Measurements from ENCODE around the gene PCDHGB1. TPM values are rescaled to one million over a fixed set of nuclear protein-coding genes. Genes with fewer than 3 reads are reported as not detected.

The PCDHGB1 gene
- polyA plus RNA-seq, 2 donors = 0.19 to 0.39 TPM

DNA sequence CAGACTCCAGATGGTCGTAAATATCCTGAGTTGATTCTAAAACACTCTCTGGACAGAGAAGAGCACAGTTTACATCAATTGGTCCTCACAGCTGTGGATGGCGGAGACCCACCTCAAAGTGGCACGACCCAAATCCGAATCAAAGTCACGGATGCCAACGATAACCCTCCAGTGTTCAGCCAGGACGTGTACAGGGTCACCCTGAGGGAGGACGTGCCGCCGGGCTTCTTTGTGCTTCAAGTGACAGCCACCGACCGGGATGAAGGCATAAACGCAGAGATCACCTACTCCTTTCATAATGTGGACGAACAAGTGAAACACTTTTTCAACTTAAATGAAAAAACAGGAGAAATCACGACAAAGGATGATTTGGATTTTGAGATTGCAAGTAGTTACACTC is 10.8 kb downstream of the PCDHGB1 start:
- WGBS, 2 donors = 36 to 45% methylated on average over 15 of the region's 15 CpGs
- Histone ChIP-seq H3K36me3 (ENCODE audit: control insufficient read depth in 2 of 2, insufficient read depth in 2 of 2, low read length in 1 of 2) (no peaks in the 10 kb centered on the region), H3K27me3 (ENCODE audit: control insufficient read depth in 1 of 2, insufficient read depth in 2 of 2, low read length in 2 of 2) (peaks cover 0 to 5% of the 10 kb centered on the region in 2 donors), H3K4me3 (ENCODE audit: low read depth in 1 of 2, low read length in 2 of 2) (no peak overlapping the region), H3K27ac (ENCODE audit: low read depth in 2 of 2, low read length in 1 of 2) (no peak overlapping the region), H3K9me3 (ENCODE audit: control insufficient read depth in 2 of 2, insufficient read depth in 1 of 2, low read depth in 1 of 2, low read length in 1 of 2) (peaks cover 38 to 59% of the 10 kb centered on the region in 2 donors), H3K4me1 (ENCODE audit: control insufficient read depth in 2 of 2, insufficient read depth in 2 of 2, low read length in 1 of 2) (peaks cover 0 to 4% of the 10 kb centered on the region in 2 donors)

DNA sequence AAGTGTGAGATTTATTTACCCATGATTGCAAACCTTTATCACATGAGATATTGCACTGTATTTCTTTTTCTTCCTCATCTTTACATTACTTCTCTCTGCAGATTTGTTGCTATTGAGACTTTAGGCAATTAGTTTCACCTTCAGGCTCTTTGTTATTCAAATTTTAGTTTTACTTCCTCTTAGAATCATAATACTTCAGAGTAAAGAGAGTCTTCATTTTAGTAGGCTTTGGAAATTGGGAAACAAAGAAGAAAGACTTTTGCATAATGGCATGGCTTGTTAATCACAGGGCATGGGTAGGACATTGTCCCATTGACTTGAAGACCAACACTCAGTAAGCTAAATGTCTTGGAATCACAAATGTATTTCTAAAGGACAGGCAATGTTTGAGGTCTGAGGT is 12.8 kb downstream of the PCDHGB1 start:
- Histone ChIP-seq H3K27me3 (ENCODE audit: control insufficient read depth in 1 of 2, insufficient read depth in 2 of 2, low read length in 2 of 2) (peaks cover 0 to 5% of the 10 kb centered on the region in 2 donors), H3K4me3 (ENCODE audit: low read depth in 1 of 2, low read length in 2 of 2) (no peak overlapping the region), H3K36me3 (ENCODE audit: control insufficient read depth in 2 of 2, insufficient read depth in 2 of 2, low read length in 1 of 2) (no peaks in the 10 kb centered on the region), H3K4me1 (ENCODE audit: control insufficient read depth in 2 of 2, insufficient read depth in 2 of 2, low read length in 1 of 2) (peaks cover 0 to 4% of the 10 kb centered on the region in 2 donors), H3K9me3 (ENCODE audit: control insufficient read depth in 2 of 2, insufficient read depth in 1 of 2, low read depth in 1 of 2, low read length in 1 of 2) (peaks cover 38 to 51% of the 10 kb centered on the region in 2 donors), H3K27ac (ENCODE audit: low read depth in 2 of 2, low read length in 1 of 2) (no peak overlapping the region)

DNA sequence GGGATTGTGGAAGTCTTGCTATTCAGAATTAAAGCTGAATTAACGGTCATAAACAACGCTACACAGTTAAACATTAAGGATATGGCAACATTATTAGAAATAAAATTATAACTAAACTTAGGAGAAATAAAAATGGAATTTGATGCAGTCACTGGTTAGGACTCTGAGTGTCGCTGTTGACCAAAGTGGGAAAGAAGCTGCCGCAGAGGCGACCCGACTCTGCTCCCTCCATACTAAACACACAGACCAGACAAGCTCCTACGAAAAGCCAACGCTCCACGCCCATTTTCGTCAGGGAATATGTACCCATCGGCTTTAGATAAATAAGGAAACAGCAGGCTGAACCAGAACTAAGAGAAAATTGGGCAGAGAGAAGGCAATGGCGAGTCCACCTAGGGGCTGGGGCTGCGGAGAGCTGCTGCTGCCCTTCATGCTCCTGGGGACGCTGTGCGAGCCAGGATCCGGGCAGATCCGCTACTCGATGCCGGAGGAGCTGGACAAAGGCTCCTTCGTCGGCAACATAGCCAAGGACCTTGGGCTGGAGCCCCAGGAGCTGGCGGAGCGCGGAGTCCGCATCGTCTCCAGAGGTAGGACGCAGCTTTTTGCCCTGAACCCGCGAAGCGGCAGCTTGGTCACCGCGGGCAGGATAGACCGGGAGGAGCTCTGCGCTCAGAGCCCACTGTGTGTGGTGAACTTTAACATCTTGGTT is 14.2 kb downstream of the PCDHGB1 start, which contains the start of gene PCDHGA5:
TSS of gene PCDHGA5 (plus strand) at position 211 of the 709 bp plus-strand sequence. CDS start at position 380, 169 bp downstream.
- H3K27me3 ChIP-seq (ENCODE audit: control insufficient read depth in 1 of 2, insufficient read depth in 2 of 2, low read length in 2 of 2) = peaks cover 0 to 5% of the 10 kb centered on the region in 2 donors
- WGBS, 2 donors = 21 to 22% methylated on average over 34 of the region's 34 CpGs
- H3K4me1 ChIP-seq (ENCODE audit: control insufficient read depth in 2 of 2, insufficient read depth in 2 of 2, low read length in 1 of 2) = peaks cover 0 to 4% of the 10 kb centered on the region in 2 donors
- no peaks in the 10 kb centered on the region for H3K36me3 ChIP-seq (ENCODE audit: control insufficient read depth in 2 of 2, insufficient read depth in 2 of 2, low read length in 1 of 2)
- no peak within 1 kb of the TSS for H3K27ac ChIP-seq (ENCODE audit: low read depth in 2 of 2, low read length in 1 of 2)
- peaks cover 38 to 48% of the 10 kb centered on the region in 2 donors for H3K9me3 ChIP-seq (ENCODE audit: control insufficient read depth in 2 of 2, insufficient read depth in 1 of 2, low read depth in 1 of 2, low read length in 1 of 2)
- H3K4me3 ChIP-seq (ENCODE audit: low read depth in 1 of 2, low read length in 2 of 2) = peak within 1 kb of the TSS in 1 of 2 donors; percentile 19

DNA sequence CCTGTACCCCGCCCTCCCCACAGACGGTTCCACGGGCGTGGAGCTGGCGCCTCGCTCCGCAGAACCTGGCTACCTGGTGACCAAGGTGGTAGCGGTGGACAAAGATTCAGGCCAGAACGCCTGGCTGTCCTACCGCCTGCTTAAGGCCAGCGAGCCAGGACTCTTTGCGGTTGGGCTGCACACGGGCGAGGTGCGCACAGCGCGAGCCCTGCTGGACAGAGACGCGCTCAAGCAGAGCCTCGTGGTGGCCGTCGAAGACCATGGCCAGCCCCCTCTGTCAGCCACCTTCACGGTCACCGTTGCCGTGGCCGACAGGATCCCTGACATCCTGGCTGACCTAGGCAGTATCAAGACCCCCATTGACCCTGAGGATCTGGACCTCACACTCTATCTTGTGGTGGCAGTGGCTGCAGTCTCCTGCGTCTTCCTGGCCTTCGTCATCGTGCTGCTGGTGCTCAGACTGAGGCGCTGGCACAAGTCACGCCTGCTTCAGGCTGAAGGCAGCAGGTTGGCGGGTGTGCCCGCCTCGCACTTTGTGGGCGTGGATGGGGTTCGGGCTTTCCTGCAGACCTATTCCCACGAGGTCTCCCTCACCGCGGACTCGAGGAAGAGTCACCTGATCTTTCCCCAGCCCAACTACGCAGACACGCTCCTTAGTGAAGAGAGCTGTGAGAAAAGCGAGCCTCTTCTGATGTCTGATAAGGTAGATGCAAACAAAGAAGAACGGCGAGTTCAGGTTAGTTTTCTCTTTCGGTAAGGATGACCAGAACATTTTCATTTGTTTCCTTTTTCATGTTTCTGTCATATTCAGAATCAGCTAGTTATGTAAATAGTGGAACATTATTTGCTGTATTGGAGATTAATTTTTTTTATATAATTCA is 16.4 kb downstream of the PCDHGB1 start:
- peaks cover 38 to 47% of the 10 kb centered on the region in 2 donors for H3K9me3 ChIP-seq (ENCODE audit: control insufficient read depth in 2 of 2, insufficient read depth in 1 of 2, low read depth in 1 of 2, low read length in 1 of 2)
- peaks cover 0 to 4% of the 10 kb centered on the region in 2 donors for H3K4me1 ChIP-seq (ENCODE audit: control insufficient read depth in 2 of 2, insufficient read depth in 2 of 2, low read length in 1 of 2)
- no peak overlapping the region for H3K27ac ChIP-seq (ENCODE audit: low read depth in 2 of 2, low read length in 1 of 2)
- 35 to 43% methylated on average over 45 to 46 of the region's 46 CpGs for WGBS, 2 donors
- no peak overlapping the region for H3K4me3 ChIP-seq (ENCODE audit: low read depth in 1 of 2, low read length in 2 of 2)
- H3K27me3 ChIP-seq (ENCODE audit: control insufficient read depth in 1 of 2, insufficient read depth in 2 of 2, low read length in 2 of 2) = peaks cover 0 to 7% of the 10 kb centered on the region in 2 donors
- no peaks in the 10 kb centered on the region for H3K36me3 ChIP-seq (ENCODE audit: control insufficient read depth in 2 of 2, insufficient read depth in 2 of 2, low read length in 1 of 2)

DNA sequence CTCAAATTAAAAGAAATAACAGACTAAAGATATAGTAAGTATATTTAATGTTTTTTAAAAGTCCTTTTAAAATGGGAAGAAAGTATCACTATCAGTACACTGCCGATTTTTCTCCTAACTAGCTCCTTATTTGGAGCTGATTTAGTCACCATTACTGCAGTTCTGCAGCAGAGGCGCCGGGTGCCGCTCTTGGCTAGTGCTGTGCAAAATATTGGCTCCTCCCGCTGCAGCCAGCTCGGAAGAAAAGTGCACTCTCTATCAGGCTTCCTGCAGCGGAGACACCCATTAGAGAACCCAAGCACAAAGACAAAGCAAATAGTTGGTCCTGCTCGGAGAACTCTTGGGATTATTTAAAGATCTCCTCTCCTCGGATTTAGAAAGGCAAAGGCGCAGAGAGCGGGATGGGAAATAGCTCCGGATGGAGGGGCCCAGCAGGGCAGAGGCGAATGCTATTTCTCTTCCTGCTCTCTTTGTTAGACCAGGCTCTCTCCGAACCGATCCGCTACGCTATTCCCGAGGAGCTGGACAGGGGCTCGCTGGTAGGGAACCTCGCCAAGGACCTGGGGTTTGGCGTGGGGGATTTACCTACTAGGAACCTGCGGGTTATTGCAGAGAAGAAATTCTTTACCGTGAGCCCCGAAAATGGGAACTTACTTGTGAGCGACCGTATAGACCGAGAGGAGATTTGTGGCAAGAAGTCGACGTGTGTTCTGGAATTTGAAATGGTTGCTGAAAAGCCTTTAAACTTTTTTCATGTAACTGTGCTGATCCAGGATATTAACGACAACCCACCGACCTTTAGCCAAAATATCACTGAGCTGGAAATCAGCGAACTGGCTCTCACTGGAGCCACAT is 20.3 kb downstream of the PCDHGB1 start, which contains the start of gene PCDHGB3:
TSS of gene PCDHGB3 (plus strand) at position 249 of the 855 bp plus-strand sequence. CDS start at position 402, 153 bp downstream.
- Histone ChIP-seq H3K27me3 (ENCODE audit: control insufficient read depth in 1 of 2, insufficient read depth in 2 of 2, low read length in 2 of 2) (peaks cover 0 to 8% of the 10 kb centered on the region in 2 donors), H3K27ac (ENCODE audit: low read depth in 2 of 2, low read length in 1 of 2) (no peak within 1 kb of the TSS), H3K9me3 (ENCODE audit: control insufficient read depth in 2 of 2, insufficient read depth in 1 of 2, low read depth in 1 of 2, low read length in 1 of 2) (peaks cover 42 to 56% of the 10 kb centered on the region in 2 donors), H3K4me1 (ENCODE audit: control insufficient read depth in 2 of 2, insufficient read depth in 2 of 2, low read length in 1 of 2) (peaks cover 3% of the 10 kb centered on the region in 2 donors), H3K36me3 (ENCODE audit: control insufficient read depth in 2 of 2, insufficient read depth in 2 of 2, low read length in 1 of 2) (no peaks in the 10 kb centered on the region), H3K4me3 (ENCODE audit: low read depth in 1 of 2, low read length in 2 of 2) (peak within 1 kb of the TSS; percentile 11 to 16)
- WGBS, 2 donors = 22% methylated on average over 32 of the region's 32 CpGs

DNA sequence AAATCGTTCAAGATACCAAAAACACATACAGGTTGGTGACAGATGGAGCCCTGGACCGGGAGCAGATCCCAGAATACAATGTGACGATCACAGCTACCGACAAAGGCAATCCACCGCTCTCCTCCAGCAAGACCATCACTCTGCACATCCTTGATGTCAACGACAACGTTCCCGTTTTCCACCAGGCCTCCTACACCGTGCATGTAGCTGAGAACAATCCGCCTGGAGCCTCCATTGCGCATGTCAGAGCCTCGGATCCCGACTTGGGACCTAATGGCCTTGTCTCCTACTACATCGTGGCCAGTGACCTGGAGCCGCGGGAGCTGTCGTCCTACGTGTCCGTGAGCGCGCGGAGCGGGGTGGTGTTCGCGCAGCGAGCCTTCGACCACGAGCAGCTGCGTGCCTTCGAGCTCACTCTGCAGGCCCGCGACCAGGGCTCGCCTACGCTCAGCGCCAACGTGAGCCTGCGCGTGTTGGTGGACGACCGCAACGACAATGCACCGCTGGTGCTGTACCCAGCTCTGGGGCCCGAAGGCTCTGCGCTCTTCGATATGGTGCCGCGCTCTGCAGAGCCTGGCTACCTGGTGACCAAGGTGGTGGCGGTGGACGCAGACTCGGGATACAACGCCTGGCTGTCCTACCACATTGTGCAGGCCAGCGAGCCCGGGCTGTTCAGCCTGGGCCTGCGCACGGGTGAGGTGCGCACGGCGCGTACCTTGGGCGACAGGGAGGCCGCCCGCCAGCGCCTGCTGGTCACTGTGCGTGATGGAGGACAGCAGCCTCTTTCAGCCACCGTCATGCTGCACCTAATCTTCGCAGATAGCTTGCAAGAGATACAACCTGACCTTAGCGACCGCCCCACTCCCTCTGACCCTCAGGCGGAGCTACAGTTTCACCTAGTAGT is 21.9 kb downstream of the PCDHGB1 start:
- Histone ChIP-seq H3K27me3 (ENCODE audit: control insufficient read depth in 1 of 2, insufficient read depth in 2 of 2, low read length in 2 of 2) (peaks cover 0 to 8% of the 10 kb centered on the region in 2 donors), H3K4me1 (ENCODE audit: control insufficient read depth in 2 of 2, insufficient read depth in 2 of 2, low read length in 1 of 2) (peaks cover 3% of the 10 kb centered on the region in 2 donors), H3K4me3 (ENCODE audit: low read depth in 1 of 2, low read length in 2 of 2) (no peak overlapping the region), H3K36me3 (ENCODE audit: control insufficient read depth in 2 of 2, insufficient read depth in 2 of 2, low read length in 1 of 2) (no peaks in the 10 kb centered on the region), H3K9me3 (ENCODE audit: control insufficient read depth in 2 of 2, insufficient read depth in 1 of 2, low read depth in 1 of 2, low read length in 1 of 2) (peaks cover 42 to 55% of the 10 kb centered on the region in 2 donors), H3K27ac (ENCODE audit: low read depth in 2 of 2, low read length in 1 of 2) (no peak overlapping the region)
- 38 to 41% methylated on average over 69 of the region's 69 CpGs for WGBS, 2 donors

DNA sequence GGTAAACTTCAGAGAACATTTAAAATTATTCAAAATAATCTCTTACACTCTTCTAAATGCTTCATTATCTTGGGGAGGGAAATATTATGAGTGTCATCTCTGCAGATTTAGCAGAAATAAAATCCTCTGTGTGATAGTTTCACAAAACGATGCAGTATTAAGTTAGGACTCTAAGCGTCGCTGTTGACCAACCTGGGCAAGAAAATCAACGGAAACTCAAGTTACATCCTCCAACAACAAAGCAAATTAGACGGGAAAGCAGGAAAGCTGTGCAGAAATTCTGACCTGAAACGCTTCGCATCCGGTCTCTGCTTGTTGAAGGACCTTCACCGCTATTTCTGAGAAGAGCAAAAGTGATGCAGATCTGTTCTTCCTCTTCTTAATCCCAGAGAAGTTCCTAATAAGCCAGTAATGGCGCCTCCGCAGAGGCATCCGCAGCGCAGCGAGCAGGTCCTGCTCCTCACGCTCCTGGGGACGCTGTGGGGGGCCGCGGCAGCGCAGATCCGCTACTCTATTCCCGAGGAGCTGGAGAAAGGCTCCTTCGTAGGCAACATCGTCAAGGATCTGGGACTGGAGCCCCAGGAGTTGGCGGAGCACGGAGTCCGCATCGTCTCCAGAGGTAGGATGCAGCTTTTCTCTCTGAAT is 23.9 kb downstream of the PCDHGB1 start, which contains the start of gene PCDHGA6:
TSS of gene PCDHGA6 (plus strand) at position 219 of the 645 bp plus-strand sequence. CDS start at position 412, 193 bp downstream.
- Histone ChIP-seq H3K9me3 (ENCODE audit: control insufficient read depth in 2 of 2, insufficient read depth in 1 of 2, low read depth in 1 of 2, low read length in 1 of 2) (peaks cover 42 to 62% of the 10 kb centered on the region in 2 donors), H3K36me3 (ENCODE audit: control insufficient read depth in 2 of 2, insufficient read depth in 2 of 2, low read length in 1 of 2) (no peaks in the 10 kb centered on the region), H3K27me3 (ENCODE audit: control insufficient read depth in 1 of 2, insufficient read depth in 2 of 2, low read length in 2 of 2) (peaks cover 0 to 8% of the 10 kb centered on the region in 2 donors), H3K4me3 (ENCODE audit: low read depth in 1 of 2, low read length in 2 of 2) (no peak within 1 kb of the TSS), H3K27ac (ENCODE audit: low read depth in 2 of 2, low read length in 1 of 2) (no peak within 1 kb of the TSS), H3K4me1 (ENCODE audit: control insufficient read depth in 2 of 2, insufficient read depth in 2 of 2, low read length in 1 of 2) (peaks cover 3% of the 10 kb centered on the region in 2 donors)
- 19 to 25% methylated on average over 27 of the region's 27 CpGs for WGBS, 2 donors

DNA sequence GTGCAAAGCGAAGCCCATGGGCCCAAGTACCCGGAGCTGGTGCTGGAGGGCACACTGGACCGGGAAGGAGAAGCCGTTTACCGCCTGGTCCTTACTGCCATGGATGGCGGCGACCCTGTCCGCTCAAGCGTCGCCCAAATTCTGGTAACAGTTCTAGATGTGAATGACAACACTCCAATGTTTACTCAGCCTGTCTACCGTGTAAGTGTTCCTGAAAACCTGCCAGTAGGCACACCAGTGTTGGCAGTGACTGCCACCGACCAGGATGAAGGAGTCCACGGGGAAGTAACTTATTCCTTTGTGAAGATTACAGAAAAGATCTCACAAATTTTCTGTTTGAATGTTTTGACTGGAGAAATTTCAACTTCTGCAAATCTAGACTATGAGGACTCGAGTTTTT is 24.7 kb downstream of the PCDHGB1 start:
- no peak overlapping the region for H3K27ac ChIP-seq (ENCODE audit: low read depth in 2 of 2, low read length in 1 of 2)
- H3K4me1 ChIP-seq (ENCODE audit: control insufficient read depth in 2 of 2, insufficient read depth in 2 of 2, low read length in 1 of 2) = peaks cover 3% of the 10 kb centered on the region in 2 donors
- no peak overlapping the region for H3K4me3 ChIP-seq (ENCODE audit: low read depth in 1 of 2, low read length in 2 of 2)
- peaks cover 42 to 62% of the 10 kb centered on the region in 2 donors for H3K9me3 ChIP-seq (ENCODE audit: control insufficient read depth in 2 of 2, insufficient read depth in 1 of 2, low read depth in 1 of 2, low read length in 1 of 2)
- WGBS, 2 donors = 58 to 62% methylated on average over 14 of the region's 14 CpGs
- peaks cover 0 to 8% of the 10 kb centered on the region in 2 donors for H3K27me3 ChIP-seq (ENCODE audit: control insufficient read depth in 1 of 2, insufficient read depth in 2 of 2, low read length in 2 of 2)
- H3K36me3 ChIP-seq (ENCODE audit: control insufficient read depth in 2 of 2, insufficient read depth in 2 of 2, low read length in 1 of 2) = no peaks in the 10 kb centered on the region
